ENCODE measurements around the gene NKPD1.

GRCh38 chr19:45161738-45162607 is 1.2 kb upstream of the NKPD1 start:
- TF ChIP-seq, protein P1, sequence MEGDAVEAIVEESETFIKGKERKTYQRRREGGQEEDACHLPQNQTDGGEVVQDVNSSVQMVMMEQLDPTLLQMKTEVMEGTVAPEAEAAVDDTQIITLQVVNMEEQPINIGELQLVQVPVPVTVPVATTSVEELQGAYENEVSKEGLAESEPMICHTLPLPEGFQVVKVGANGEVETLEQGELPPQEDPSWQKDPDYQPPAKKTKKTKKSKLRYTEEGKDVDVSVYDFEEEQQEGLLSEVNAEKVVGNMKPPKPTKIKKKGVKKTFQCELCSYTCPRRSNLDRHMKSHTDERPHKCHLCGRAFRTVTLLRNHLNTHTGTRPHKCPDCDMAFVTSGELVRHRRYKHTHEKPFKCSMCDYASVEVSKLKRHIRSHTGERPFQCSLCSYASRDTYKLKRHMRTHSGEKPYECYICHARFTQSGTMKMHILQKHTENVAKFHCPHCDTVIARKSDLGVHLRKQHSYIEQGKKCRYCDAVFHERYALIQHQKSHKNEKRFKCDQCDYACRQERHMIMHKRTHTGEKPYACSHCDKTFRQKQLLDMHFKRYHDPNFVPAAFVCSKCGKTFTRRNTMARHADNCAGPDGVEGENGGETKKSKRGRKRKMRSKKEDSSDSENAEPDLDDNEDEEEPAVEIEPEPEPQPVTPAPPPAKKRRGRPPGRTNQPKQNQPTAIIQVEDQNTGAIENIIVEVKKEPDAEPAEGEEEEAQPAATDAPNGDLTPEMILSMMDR (IDR thresholded peaks at IDR 0.05; ENCODE audit: low read length): peak; percentile 45
- TF ChIP-seq EZH2phosphoT487 (IDR thresholded peaks at IDR 0.05; ENCODE audit: low read length): no peak

Measured in MM.1S (cell line).